GM13976 (cell line): Measurements from ENCODE around the gene OCRL.

Source experiments
- DNase-seq: peaks from one replicate; pipeline ENCODE4 v3.0.0; 2012; ENCODE audit warnings: low spot score
- CTCF ChIP-seq: IDR thresholded peaks from 2 replicates; pipeline ENCODE4 v1.5.1; 2012; ENCODE audit warnings: borderline replicate concordance, mild to moderate bottlenecking; ENCODE audit not compliant: insufficient read depth; ENCODE audit errors: extremely low read depth, missing control alignments, control extremely low read depth
- in situ Hi-C: fragments of 300-500 bp; cut with MboI; formaldehyde crosslinking; loops from one replicate; pipeline ENCODE4 v1.12.0; 2022; ENCODE audit warnings: low sequenced_read_pairs, mixed read lengths, inconsistent platforms; ENCODE audit not compliant: unreplicated experiment

Gene OCRL

DNA sequence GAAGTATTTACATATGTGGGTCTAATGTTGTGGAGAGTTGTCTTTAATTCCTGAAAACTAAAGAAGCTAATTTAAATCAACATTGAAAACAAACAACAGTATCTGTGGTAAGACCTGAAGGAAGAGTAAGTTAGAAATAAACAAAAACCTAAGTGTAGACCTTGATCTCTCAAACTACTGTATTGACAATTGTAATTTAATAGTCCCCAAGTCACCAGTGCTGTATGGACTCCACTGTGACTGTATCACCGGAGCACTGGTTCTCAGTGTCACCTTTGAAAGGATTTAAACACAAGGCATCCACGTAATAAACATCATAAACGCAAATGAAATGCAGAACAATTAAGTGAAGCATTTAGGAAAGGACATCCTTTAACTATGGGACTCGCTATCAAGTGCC is 46.4 kb downstream of the OCRL start:
- in situ Hi-C loops, result loop anchor here (25.0 kb wide), 1 partner anchor 1326 kb away; the partner anchor contains the start of gene ENOX2
- no peak for DNase-seq
- no peak for TF ChIP-seq CTCF

DNA sequence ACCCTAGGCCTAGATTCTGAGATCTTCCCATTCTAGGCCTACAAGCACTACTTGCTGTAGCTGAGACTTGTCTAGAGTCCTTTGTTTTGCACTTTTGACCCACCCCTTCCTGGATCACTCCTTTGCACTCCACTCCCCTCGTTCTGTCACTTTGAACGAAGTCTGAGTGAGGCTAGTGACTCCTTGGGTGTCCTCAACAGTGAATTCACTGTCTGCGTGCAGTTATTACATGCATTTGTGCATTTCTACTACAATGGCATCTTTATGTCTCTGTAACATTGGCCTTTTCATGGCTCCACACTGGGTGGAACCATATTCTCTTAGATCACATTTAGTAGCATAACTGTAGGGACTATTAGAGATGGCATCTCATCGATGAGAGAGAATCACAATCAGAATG is 50.5 kb downstream of the OCRL start:
- no peak for TF ChIP-seq CTCF
- in situ Hi-C loops, result loop anchor here (25.0 kb wide), 1 partner anchor 1322 kb away; the partner anchor contains the start of gene ENOX2
- DNase-seq, result no peak

- no peak for TF ChIP-seq CTCF
- in situ Hi-C loops, result loop anchor here (25.0 kb wide), 1 partner anchor 1319 kb away; the partner anchor contains the start of gene ENOX2
- DNase-seq, result no peak
These were observed 53.1 kb downstream of the OCRL start for GRCh38 chrX:129593137-129593536.

GRCh38 chrX:129594781-129595180 is 54.7 kb downstream of the OCRL start:
- in situ Hi-C loops, result loop anchor here (25.0 kb wide), 1 partner anchor 1318 kb away; the partner anchor contains the start of gene ENOX2
- no peak for TF ChIP-seq CTCF

DNA sequence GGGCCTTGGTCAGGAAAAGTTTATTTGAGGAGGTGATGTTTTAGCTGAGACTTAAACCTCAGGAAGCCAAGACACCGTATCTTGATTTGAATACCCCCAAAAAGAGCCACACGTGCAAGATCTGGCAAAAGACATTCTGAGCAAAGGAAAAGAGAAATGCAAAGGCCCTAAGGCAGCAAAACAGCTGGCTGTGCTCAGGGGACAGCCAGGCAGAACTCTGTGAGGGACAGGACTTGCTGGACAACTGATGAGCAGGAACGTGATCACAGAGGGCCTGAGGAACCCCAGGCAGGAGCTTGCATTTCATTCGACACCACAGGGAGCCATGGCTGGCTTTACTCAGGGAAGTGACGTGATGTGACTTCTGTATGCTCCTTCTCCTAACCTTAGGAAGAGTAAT is 56.0 kb downstream of the OCRL start:
- DNase-seq, result no peak
- in situ Hi-C loops, result loop anchor here (25.0 kb wide), 1 partner anchor 1316 kb away; the partner anchor contains the start of gene ENOX2
- TF ChIP-seq CTCF, result no peak

More at GRCh38 chrX:129594781-129595180, 54.7 kb downstream of the OCRL start:
- no peak for DNase-seq

DNA sequence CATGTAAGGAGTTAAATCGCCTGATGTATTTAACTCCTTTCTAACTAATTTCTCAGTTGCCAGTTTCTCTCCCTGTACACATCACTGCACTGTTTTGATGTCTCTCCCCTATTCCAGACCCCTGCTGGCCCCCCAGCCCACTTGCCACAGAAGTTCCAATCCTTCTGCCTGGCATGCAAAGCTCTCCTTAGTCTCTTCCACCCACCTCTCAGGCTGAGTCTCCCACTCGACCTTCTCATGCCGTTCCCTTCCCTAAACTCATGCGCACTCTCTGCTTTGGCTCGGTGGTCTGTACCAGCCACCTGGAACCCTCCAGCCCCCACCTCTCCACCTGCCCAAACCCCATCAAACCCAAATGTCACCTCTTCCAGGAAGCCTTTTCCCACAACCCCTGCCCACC is 57.8 kb downstream of the OCRL start:
- TF ChIP-seq CTCF, result no peak

More for the DNA sequence above, 57.8 kb downstream of the OCRL start:
- in situ Hi-C loops, result loop anchor here (25.0 kb wide), 1 partner anchor 1314 kb away; the partner anchor contains the start of gene ENOX2
- no peak for DNase-seq
